Measurements from ENCODE around the gene PHACTR2.
"Not testable (repeated sequence)": the region's sequence is repeated elsewhere in the genome, so short reads cannot be mapped to it uniquely, and the experiment has no call there.

Gene PHACTR2

GRCh38 chr6:143859891-143860660 is 182.3 kb downstream of the PHACTR2 start:
- Histone ChIP-seq H3K9me3 (ENCODE audit: control insufficient read depth, insufficient read depth, low read length) (no peaks in the 10 kb centered on the region), H3K27ac (ENCODE audit: low read length) (no peak overlapping the region), H3K27me3 (ENCODE audit: control insufficient read depth, insufficient read depth, low read length) (no peaks in the 10 kb centered on the region), H3K4me3 (ENCODE audit: low read length) (no peak overlapping the region), H3K4me1 (ENCODE audit: control insufficient read depth, insufficient read depth, low read length) (no peaks in the 10 kb centered on the region), H3K36me3 (ENCODE audit: control insufficient read depth, insufficient read depth, low read length) (peaks cover 20% of the 10 kb centered on the region; the same call in 1 of the 2 replicates)
- no peak for DNase-seq (ENCODE audit: low read depth, low spot score)
- no CpG with 5 or more reads among the region's 3 CpGs for WGBS (ENCODE audit: insufficient coverage, insufficient read length)

GRCh38 chr6:143863771-143864170 is 186.0 kb downstream of the PHACTR2 start:
- H3K27me3 ChIP-seq (ENCODE audit: control insufficient read depth, insufficient read depth, low read length) = no peaks in the 10 kb centered on the region
- DNase-seq (ENCODE audit: low read depth, low spot score) = no peak
- 100% methylated on average over 1 of the region's 2 CpGs for WGBS (ENCODE audit: insufficient coverage, insufficient read length)
- H3K27ac ChIP-seq (ENCODE audit: low read length) = no peak overlapping the region
- H3K4me3 ChIP-seq (ENCODE audit: low read length) = no peak overlapping the region
- H3K9me3 ChIP-seq (ENCODE audit: control insufficient read depth, insufficient read depth, low read length) = no peaks in the 10 kb centered on the region
- H3K4me1 ChIP-seq (ENCODE audit: control insufficient read depth, insufficient read depth, low read length) = no peaks in the 10 kb centered on the region
- H3K36me3 ChIP-seq (ENCODE audit: control insufficient read depth, insufficient read depth, low read length) = peaks cover 10% of the 10 kb centered on the region; the same call in 1 of the 2 replicates

- Histone ChIP-seq H3K27ac (ENCODE audit: low read length) (no peak within 1 kb of the TSS), H3K27me3 (ENCODE audit: control insufficient read depth, insufficient read depth, low read length) (no peaks in the 10 kb centered on the region), H3K4me3 (ENCODE audit: low read length) (no peak within 1 kb of the TSS), H3K4me1 (ENCODE audit: control insufficient read depth, insufficient read depth, low read length) (no peaks in the 10 kb centered on the region), H3K36me3 (ENCODE audit: control insufficient read depth, insufficient read depth, low read length) (peaks cover 10% of the 10 kb centered on the region; the same call in 1 of the 2 replicates), H3K9me3 (ENCODE audit: control insufficient read depth, insufficient read depth, low read length) (no peaks in the 10 kb centered on the region)
- no peak for DNase-seq (ENCODE audit: low read depth, low spot score)
- no CpG with 5 or more reads among the region's 1 CpG for WGBS (ENCODE audit: insufficient coverage, insufficient read length)
Observed at GRCh38 chr6:143864234-143864633, 186.5 kb downstream of the PHACTR2 start, which contains the start of gene ZC2HC1B. Gene ZC2HC1B, plus strand, starts transcription at chr6:143864474. Its CDS starts 66 bp downstream, at chr6:143864540.

GRCh38 chr6:143867236-143867635 is 189.5 kb downstream of the PHACTR2 start:
- Histone ChIP-seq H3K4me3 (ENCODE audit: low read length) (no peak overlapping the region), H3K27me3 (ENCODE audit: control insufficient read depth, insufficient read depth, low read length) (no peaks in the 10 kb centered on the region), H3K27ac (ENCODE audit: low read length) (no peak overlapping the region), H3K9me3 (ENCODE audit: control insufficient read depth, insufficient read depth, low read length) (no peaks in the 10 kb centered on the region), H3K4me1 (ENCODE audit: control insufficient read depth, insufficient read depth, low read length) (no peaks in the 10 kb centered on the region), H3K36me3 (ENCODE audit: control insufficient read depth, insufficient read depth, low read length) (peaks cover 2% of the 10 kb centered on the region; the same call in 1 of the 2 replicates)
- no peak for DNase-seq (ENCODE audit: low read depth, low spot score)

GRCh38 chr6:143868808-143869207 is 191.0 kb downstream of the PHACTR2 start:
- no CpG with 5 or more reads among the region's 3 CpGs for WGBS (ENCODE audit: insufficient coverage, insufficient read length)
- not testable (repeated sequence) for H3K27me3 ChIP-seq (ENCODE audit: control insufficient read depth, insufficient read depth, low read length); H3K27ac ChIP-seq (ENCODE audit: low read length); H3K36me3 ChIP-seq (ENCODE audit: control insufficient read depth, insufficient read depth, low read length); H3K9me3 ChIP-seq (ENCODE audit: control insufficient read depth, insufficient read depth, low read length); H3K4me1 ChIP-seq (ENCODE audit: control insufficient read depth, insufficient read depth, low read length); H3K4me3 ChIP-seq (ENCODE audit: low read length); DNase-seq (ENCODE audit: low read depth, low spot score)

GRCh38 chr6:143871202-143871730 is 193.5 kb downstream of the PHACTR2 start:
- WGBS (ENCODE audit: insufficient coverage, insufficient read length) = no CpG with 5 or more reads among the region's 1 CpG
- H3K9me3 ChIP-seq (ENCODE audit: control insufficient read depth, insufficient read depth, low read length) = not testable (repeated sequence)

GRCh38 chr6:143872201-143872600 is 194.4 kb downstream of the PHACTR2 start:
- Histone ChIP-seq H3K27ac (ENCODE audit: low read length) (no peak overlapping the region), H3K27me3 (ENCODE audit: control insufficient read depth, insufficient read depth, low read length) (no peaks in the 10 kb centered on the region), H3K4me1 (ENCODE audit: control insufficient read depth, insufficient read depth, low read length) (no peaks in the 10 kb centered on the region), H3K4me3 (ENCODE audit: low read length) (no peak overlapping the region), H3K36me3 (ENCODE audit: control insufficient read depth, insufficient read depth, low read length) (no peaks in the 10 kb centered on the region), H3K9me3 (ENCODE audit: control insufficient read depth, insufficient read depth, low read length) (no peaks in the 10 kb centered on the region)
- no peak for DNase-seq (ENCODE audit: low read depth, low spot score)
- no CpG with 5 or more reads among the region's 2 CpGs for WGBS (ENCODE audit: insufficient coverage, insufficient read length)

More at GRCh38 chr6:143871202-143871730, 193.5 kb downstream of the PHACTR2 start:
- H3K4me1 ChIP-seq (ENCODE audit: control insufficient read depth, insufficient read depth, low read length); H3K36me3 ChIP-seq (ENCODE audit: control insufficient read depth, insufficient read depth, low read length); H3K4me3 ChIP-seq (ENCODE audit: low read length); H3K27me3 ChIP-seq (ENCODE audit: control insufficient read depth, insufficient read depth, low read length); DNase-seq (ENCODE audit: low read depth, low spot score); H3K27ac ChIP-seq (ENCODE audit: low read length): not testable (repeated sequence)

- H3K9me3 ChIP-seq (ENCODE audit: control insufficient read depth, insufficient read depth, low read length); H3K27ac ChIP-seq (ENCODE audit: low read length); H3K4me3 ChIP-seq (ENCODE audit: low read length); H3K36me3 ChIP-seq (ENCODE audit: control insufficient read depth, insufficient read depth, low read length); DNase-seq (ENCODE audit: low read depth, low spot score); H3K4me1 ChIP-seq (ENCODE audit: control insufficient read depth, insufficient read depth, low read length); H3K27me3 ChIP-seq (ENCODE audit: control insufficient read depth, insufficient read depth, low read length): not testable (repeated sequence)
- WGBS (ENCODE audit: insufficient coverage, insufficient read length) = no CpG with 5 or more reads among the region's 4 CpGs
Observed at GRCh38 chr6:143873600-143873999, 195.8 kb downstream of the PHACTR2 start.

GRCh38 chr6:143874503-143874902 is 196.7 kb downstream of the PHACTR2 start:
- DNase-seq (ENCODE audit: low read depth, low spot score); H3K27ac ChIP-seq (ENCODE audit: low read length); H3K9me3 ChIP-seq (ENCODE audit: control insufficient read depth, insufficient read depth, low read length); H3K27me3 ChIP-seq (ENCODE audit: control insufficient read depth, insufficient read depth, low read length); H3K4me1 ChIP-seq (ENCODE audit: control insufficient read depth, insufficient read depth, low read length); H3K36me3 ChIP-seq (ENCODE audit: control insufficient read depth, insufficient read depth, low read length); H3K4me3 ChIP-seq (ENCODE audit: low read length): not testable (repeated sequence)

GRCh38 chr6:143877584-143878271 is 200.0 kb downstream of the PHACTR2 start:
- no peak for DNase-seq (ENCODE audit: low read depth, low spot score)
- Histone ChIP-seq H3K4me3 (ENCODE audit: low read length) (no peak overlapping the region), H3K9me3 (ENCODE audit: control insufficient read depth, insufficient read depth, low read length) (no peaks in the 10 kb centered on the region), H3K27me3 (ENCODE audit: control insufficient read depth, insufficient read depth, low read length) (no peaks in the 10 kb centered on the region), H3K4me1 (ENCODE audit: control insufficient read depth, insufficient read depth, low read length) (no peaks in the 10 kb centered on the region), H3K27ac (ENCODE audit: low read length) (no peak overlapping the region), H3K36me3 (ENCODE audit: control insufficient read depth, insufficient read depth, low read length) (no peaks in the 10 kb centered on the region)
- WGBS (ENCODE audit: insufficient coverage, insufficient read length) = no CpG with 5 or more reads among the region's 1 CpG
